B cell (primary cell): Measurements from ENCODE around the gene UACA.

Experiments
- EZH2 ChIP-seq: IDR thresholded peaks from 2 replicates; pipeline ENCODE4 v1.6.1; 2012; ENCODE audit warnings: borderline replicate concordance, low read depth, mild to moderate bottlenecking, moderate library complexity, low read length; ENCODE audit not compliant: insufficient read depth, poor library complexity, severe bottlenecking
- TF ChIP-seq, protein P1 (sequence below): fragments of 200-600 bp; IDR thresholded peaks from one replicate; pipeline ENCODE4 v1.8.0; 2022; ENCODE audit warnings: antibody characterized with exemption, mild to moderate bottlenecking

DNA sequence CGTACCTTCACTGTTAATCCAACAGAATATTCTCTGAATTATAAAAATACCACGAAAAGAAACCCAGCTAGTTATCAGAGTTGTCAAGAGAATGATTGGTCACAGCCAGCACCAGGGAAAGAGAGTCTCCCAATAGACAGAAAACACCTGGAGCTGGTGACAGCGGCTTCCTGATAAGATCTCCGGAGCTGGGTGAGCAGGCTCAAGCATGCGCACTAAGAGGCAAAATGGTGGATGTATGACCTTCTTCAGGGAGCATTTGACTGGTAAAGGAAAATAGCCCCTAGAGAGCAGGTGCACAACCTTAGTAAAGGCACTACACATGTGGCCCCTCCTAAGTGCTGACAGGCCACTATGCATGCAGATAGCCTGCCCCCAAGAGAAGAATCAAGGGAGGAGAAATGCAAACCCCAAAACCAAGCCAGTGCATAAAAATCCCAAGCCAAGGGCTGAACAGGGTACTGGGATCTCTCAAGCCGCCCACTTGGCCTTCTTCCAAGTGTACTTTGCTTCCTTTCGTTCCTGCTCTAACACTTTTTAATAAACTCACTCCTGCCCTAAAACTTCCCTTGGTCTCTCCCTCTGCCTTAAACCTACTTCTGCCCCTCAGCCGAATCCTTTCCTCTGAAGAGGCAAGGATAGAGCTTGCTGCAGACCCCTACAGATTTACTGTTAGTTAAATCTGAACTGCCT is 93.2 kb downstream of the UACA start:
- TF ChIP-seq, protein P1, sequence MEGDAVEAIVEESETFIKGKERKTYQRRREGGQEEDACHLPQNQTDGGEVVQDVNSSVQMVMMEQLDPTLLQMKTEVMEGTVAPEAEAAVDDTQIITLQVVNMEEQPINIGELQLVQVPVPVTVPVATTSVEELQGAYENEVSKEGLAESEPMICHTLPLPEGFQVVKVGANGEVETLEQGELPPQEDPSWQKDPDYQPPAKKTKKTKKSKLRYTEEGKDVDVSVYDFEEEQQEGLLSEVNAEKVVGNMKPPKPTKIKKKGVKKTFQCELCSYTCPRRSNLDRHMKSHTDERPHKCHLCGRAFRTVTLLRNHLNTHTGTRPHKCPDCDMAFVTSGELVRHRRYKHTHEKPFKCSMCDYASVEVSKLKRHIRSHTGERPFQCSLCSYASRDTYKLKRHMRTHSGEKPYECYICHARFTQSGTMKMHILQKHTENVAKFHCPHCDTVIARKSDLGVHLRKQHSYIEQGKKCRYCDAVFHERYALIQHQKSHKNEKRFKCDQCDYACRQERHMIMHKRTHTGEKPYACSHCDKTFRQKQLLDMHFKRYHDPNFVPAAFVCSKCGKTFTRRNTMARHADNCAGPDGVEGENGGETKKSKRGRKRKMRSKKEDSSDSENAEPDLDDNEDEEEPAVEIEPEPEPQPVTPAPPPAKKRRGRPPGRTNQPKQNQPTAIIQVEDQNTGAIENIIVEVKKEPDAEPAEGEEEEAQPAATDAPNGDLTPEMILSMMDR = no peak
- no peak for TF ChIP-seq EZH2
